ENCODE results near the gene PNRC2. TPM values are rescaled to one million over a fixed set of nuclear protein-coding genes. Genes with fewer than 3 reads are reported as not detected.
"Not testable (repeated sequence)": the region's sequence is repeated elsewhere in the genome, so short reads cannot be mapped to it uniquely, and the experiment has no call there.

The PNRC2 gene
- total and polyA plus RNA-seq, 10 of the 15 experiments (the other 5 are each of a cell fraction or from before 2014, with no cell fraction given): 106 to 205 (median 163) TPM

DNA sequence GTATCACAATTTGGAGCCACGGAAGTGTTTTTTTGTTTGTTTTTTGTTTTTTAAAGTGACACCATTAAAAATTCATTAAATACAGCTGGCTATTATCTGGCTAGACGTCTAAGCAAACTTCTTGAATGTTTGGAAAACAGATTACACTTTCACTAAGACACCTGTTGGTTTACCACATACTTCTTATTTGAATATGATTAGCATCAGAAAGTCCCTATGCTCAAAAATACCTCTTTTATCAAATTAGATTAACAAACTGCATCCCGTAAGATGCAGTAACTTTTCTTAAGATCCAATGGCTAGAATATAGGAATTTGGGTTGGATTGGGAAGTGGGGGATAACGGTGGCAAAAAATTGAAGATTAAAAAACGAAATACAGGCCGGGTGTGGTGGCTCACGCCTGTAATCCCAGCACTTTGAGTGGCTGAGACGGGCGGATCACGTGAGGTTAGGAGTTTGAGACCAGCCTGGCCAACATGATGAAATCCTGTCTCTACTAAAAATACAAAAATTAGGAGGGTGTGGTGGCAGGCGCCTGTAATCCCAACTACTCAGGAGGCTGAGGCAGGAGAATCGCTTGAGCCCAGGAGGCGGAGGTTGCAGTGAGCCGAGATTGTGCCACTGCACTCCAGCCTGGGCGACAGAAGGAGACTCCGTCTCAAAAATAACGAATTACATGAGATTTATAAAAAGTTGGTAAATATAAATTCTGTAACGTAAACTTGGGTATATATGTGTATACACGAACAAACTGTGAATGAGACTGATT lies 1.4 kb upstream of the PNRC2 start:
- Histone ChIP-seq H3K4me1 (ENCODE audit: control insufficient read depth, insufficient read depth, low read length) (peaks cover 27% of the 10 kb centered on the region), H3K4me2 (ENCODE audit: control insufficient read depth, insufficient read depth) (peak overlapping the region; percentile 70), H3K79me2 (ENCODE audit: control insufficient read depth, insufficient read depth, low read length) (peaks cover 27% of the 10 kb centered on the region), H3K27ac (ENCODE audit: control insufficient read depth, insufficient read depth) (peak overlapping the region; percentile 97), H3K9ac (ENCODE audit: control insufficient read depth, insufficient read depth, low read length) (peak overlapping the region; percentile 98), H3K4me3 (peak overlapping the region; percentile 87)
- H3K36me3 ChIP-seq (ENCODE audit: control insufficient read depth in 2 of 2, insufficient read depth in 2 of 2, low read length in 1 of 2); H3K27me3 ChIP-seq (replicated peaks in 1 of 2; ENCODE audit: control insufficient read depth in 2 of 2, insufficient read depth in 2 of 2, low read length in 1 of 2); in situ Hi-C loops (cut with MboI); DNase-seq (ENCODE audit: low read depth, low spot score); H3K9me3 ChIP-seq (replicated peaks; ENCODE audit: control insufficient read depth, insufficient read depth, low read length); H4K20me1 ChIP-seq (ENCODE audit: control insufficient read depth, insufficient read depth); H2AFZ ChIP-seq (ENCODE audit: control insufficient read depth, low read depth, low read length); FAIRE-seq; ATAC-seq: not testable (repeated sequence)
- ChIA-PET RAD21 (ENCODE audit: unreplicated experiment) (interaction anchor here (0.7 to 5.1 kb wide), 8 partner anchors 19 to 149 kb away, joined by 3 to 29 read pairs (median 8); no protein-coding TSS in a partner anchor), SMC1A (ENCODE audit: uncharacterized antibody, unreplicated experiment) (interaction anchor here (0.6 to 9.6 kb wide), 7 partner anchors 10 to 147 kb away, joined by 3 to 77 read pairs (median 4); no protein-coding TSS in a partner anchor), CTCF (interaction anchor here (0.9 to 3.4 kb wide), 6 partner anchors 9 to 187 kb away, joined by 4 to 21 read pairs (median 8); no protein-coding TSS in a partner anchor), POLR2A (interaction anchor here (0.6 to 8.1 kb wide), 7 partner anchors 21 to 457 kb away, joined by 3 to 108 read pairs (median 5); partner anchors contain the start of gene SRSF10)
- 1% methylated on average over 19 of the region's 19 CpGs for WGBS (ENCODE audit: insufficient coverage, insufficient replicate concordance, low lambda C conversion rate, missing lambda C conversion rate)
- BruUV-seq (replicated peaks): TSS peak; percentile 84
- TF ChIP-seq MEF2A (IDR thresholded peaks at IDR 0.05; ENCODE audit: insufficient read depth, low read depth, low read length): 0 out of 2 replicates have a peak, but pooled peaks have one; percentile 3
- TF ChIP-seq, protein P1, sequence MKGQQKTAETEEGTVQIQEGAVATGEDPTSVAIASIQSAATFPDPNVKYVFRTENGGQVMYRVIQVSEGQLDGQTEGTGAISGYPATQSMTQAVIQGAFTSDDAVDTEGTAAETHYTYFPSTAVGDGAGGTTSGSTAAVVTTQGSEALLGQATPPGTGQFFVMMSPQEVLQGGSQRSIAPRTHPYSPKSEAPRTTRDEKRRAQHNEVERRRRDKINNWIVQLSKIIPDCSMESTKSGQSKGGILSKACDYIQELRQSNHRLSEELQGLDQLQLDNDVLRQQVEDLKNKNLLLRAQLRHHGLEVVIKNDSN (IDR thresholded peaks at IDR 0.05; ENCODE audit: borderline replicate concordance, extremely low read length, insufficient read depth, low read depth, low read length): peak; percentile 3
- peak; percentile 79; the same call in 1 of the 2 replicates for TF ChIP-seq RAD51 (IDR thresholded peaks at IDR 0.05)
- peak; percentile 11; the same call in 1 of the 2 replicates for TF ChIP-seq HDGF (IDR thresholded peaks at IDR 0.05)
- peak; percentile 10 for TF ChIP-seq NFIC (IDR thresholded peaks at IDR 0.05; ENCODE audit: low read depth, low read length)
- TF ChIP-seq RUNX3 (IDR thresholded peaks at IDR 0.05; ENCODE audit: low read length): peak; percentile 37; the same call in 1 of the 2 replicates
- peak; percentile 46 to 49; a peak in 3 of 4 replicates for TF ChIP-seq IKZF2 (IDR thresholded peaks at IDR 0.05)
- peak in 1 of 2 experiments; percentile 80; a peak in 2 of 4 replicates for TF ChIP-seq BHLHE40 (IDR thresholded peaks at IDR 0.05; ENCODE audit: borderline replicate concordance in 1 of 2, low read depth in 2 of 2, low read length in 1 of 2)
- intact Hi-C loops (cut with micrococcal nuclease; ENCODE audit: unreplicated experiment): loop anchor here (2.0 to 5.0 kb wide), 3 partner anchors 23 to 234 kb away; partner anchors contain the start of gene SRSF10
